GM23248 (cell line): ENCODE data around the gene TIFAB.

Source experiments
- EZH2 ChIP-seq: fragments of 200-600 bp; sonication (generic); IDR thresholded peaks from 2 replicates; pipeline ENCODE4 v1.6.1; 2018; ENCODE audit warnings: antibody characterized with exemption, mild to moderate bottlenecking; ENCODE audit not compliant: insufficient read depth, poor library complexity, severe bottlenecking
- EZH2phosphoT487 ChIP-seq: fragments of 200-600 bp; sonication (generic); IDR thresholded peaks from 2 replicates; pipeline ENCODE4 v1.6.1; 2018; ENCODE audit warnings: antibody characterized with exemption, moderate library complexity, mild to moderate bottlenecking, low read depth; ENCODE audit not compliant: insufficient read depth

GRCh38 chr5:135441919-135442318 lies 10.2 kb downstream of the TIFAB start:
- TF ChIP-seq EZH2 (no peak), EZH2phosphoT487 (no peak)
